ENCODE data around the gene ARHGEF19. TPM values are rescaled to one million over a fixed set of nuclear protein-coding genes. Genes with fewer than 3 reads are reported as not detected.

ARHGEF19 gene
- total and polyA plus RNA-seq, 9 of the 15 experiments (the other 6 are each of a cell fraction or from before 2014, with no cell fraction given): 0.73 to 21.0 (median 5.2) TPM

DNA sequence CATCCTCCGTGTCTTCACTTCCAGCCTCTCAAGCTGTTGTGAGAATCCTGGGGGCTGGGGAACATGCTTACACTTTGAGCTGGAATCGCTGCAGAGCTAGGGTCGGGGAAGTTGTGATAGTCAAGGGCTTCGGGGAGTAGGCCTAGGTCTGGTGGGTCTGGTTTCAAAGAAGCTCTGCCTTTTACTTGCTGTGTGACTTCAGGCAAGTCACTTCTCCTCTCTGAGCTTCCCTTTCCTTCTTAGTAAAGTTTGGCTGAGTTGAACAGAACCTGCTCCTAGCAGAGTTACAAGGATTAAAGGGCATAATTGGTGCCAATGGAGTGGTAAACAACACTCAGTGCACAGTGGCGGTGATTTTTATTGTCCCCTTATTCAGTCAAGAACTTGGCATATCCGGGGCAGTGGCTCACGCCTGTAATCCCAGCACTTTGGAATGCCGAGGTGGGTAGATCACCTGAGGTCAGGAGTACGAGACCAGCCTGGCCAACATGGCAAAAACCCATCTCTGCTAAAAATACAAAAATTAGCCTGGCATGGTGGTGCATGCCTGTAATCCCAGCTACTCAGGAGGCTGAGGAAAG, 25.7 kb downstream of the ARHGEF19 start (continued):
- TF ChIP-seq PML (IDR thresholded peaks at IDR 0.05; ENCODE audit: low read length) (no peak), CAMTA2 (CRISPR knock-in tag; conservative IDR thresholded peaks at IDR 0.05) (no peak)

DNA sequence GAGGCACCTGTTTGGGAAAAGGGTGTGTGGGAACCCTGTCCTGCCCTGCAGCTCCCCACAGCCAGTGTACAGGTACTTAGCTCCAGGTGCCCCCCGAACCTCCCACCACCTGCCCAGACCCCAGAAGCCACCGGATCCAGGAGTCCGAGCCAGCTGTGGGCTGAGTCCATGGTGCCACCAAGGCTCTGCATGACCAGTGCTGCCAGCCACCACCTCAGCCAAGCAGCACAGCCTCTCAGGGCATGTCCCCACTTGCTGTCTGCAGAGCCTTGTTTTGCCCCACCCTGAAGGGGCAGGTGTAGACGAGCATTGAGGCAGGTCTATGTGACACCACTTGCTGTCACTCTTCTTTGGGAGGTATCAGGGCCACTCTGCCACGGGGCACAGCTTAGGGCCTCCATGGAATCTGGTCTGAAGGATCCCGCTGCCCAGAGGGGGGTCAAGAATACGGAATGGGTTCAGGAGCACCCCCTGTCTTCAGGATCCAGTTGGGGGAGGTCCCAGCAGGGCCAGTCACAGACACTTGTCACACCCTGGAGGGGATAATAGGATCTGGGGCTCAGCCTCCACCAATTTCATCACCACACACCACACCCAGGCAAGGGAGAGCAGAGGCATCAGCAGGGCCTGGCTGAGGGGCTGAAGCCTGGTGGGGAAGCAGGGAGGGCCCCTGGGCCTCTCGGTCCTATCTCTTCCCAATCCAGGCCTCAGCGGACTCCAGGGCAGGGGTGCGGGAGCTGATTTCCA, 27.7 kb downstream of the ARHGEF19 start:
- DNase-seq (ENCODE audit: extremely low read depth in 1 of 4, low spot score in 3 of 4) (no peak), FAIRE-seq (no peak), ATAC-seq (peak; percentile 47)
- ChIA-PET CTCF (ENCODE audit: low intra/inter-chr PET ratio) (interaction anchor here (7.5 kb wide), 1 partner anchor 105 kb away, joined by 208 read pairs; no protein-coding TSS in a partner anchor), POLR2A (no interaction called here)
- intact Hi-C loops (cut with micrococcal nuclease): no loop called here
- in situ Hi-C loops (cut with MboI): loop anchor here (5.0 kb wide), 1 partner anchor 102 kb away; no protein-coding TSS in a partner anchor
- no peaks in the 10 kb centered on the region for H3K27me3 ChIP-seq (ENCODE audit: control insufficient read depth in 2 of 2, insufficient read depth in 2 of 2, low read length in 2 of 2)
- no peak overlapping the region; the same call in 1 of the 2 replicates for H2AFZ ChIP-seq (ENCODE audit: low read depth, low read length)
- H3K4me2 ChIP-seq (ENCODE audit: insufficient read depth, low read length): no peak overlapping the region
- no peaks in the 10 kb centered on the region for H3K79me2 ChIP-seq (ENCODE audit: control insufficient read depth, insufficient read depth, low read length)
- no peak overlapping the region for H3K4me3 ChIP-seq
- 72% methylated on average over 10 of the region's 10 CpGs for WGBS (ENCODE audit: insufficient coverage, low coverage, missing lambda C conversion rate)
- no peaks in the 10 kb centered on the region for H3K9me1 ChIP-seq (ENCODE audit: control insufficient read depth, insufficient read depth, low read length)
- no peaks in the 10 kb centered on the region for H3K36me3 ChIP-seq (ENCODE audit: control insufficient read depth, insufficient read depth, low read length)
- H3K9me3 ChIP-seq (replicated peaks; ENCODE audit: control insufficient read depth, insufficient read depth, low read depth, low read length): no peaks in the 10 kb centered on the region
- H4K20me1 ChIP-seq (replicated peaks; ENCODE audit: control insufficient read depth, insufficient read depth, low read length): no peaks in the 10 kb centered on the region
- BruUV-seq (replicated peaks): no TSS peak
- peak overlapping the region in 1 of 2 experiments; percentile 82; a peak in 2 of 4 replicates for H3K9ac ChIP-seq (ENCODE audit: insufficient read depth in 1 of 2, low read depth in 2 of 2, low read length in 2 of 2)
- no peak overlapping the region for H3K27ac ChIP-seq (ENCODE audit: extremely low read depth, low read depth, low read length)
- peaks cover 6 to 32% of the 10 kb centered on the region in 2 experiments; a peak in 4 of 5 replicates for H3K4me1 ChIP-seq (replicated peaks in 1 of 2; ENCODE audit: control insufficient read depth in 2 of 2, insufficient read depth in 2 of 2, low read length in 2 of 2)
- TF ChIP-seq CBFB (CRISPR knock-in tag; IDR thresholded peaks at IDR 0.05) (0 out of 2 replicates have a peak, but pooled peaks have one; percentile 43), BHLHE40 (IDR thresholded peaks at IDR 0.05; ENCODE audit: low read length) (no peak), SNIP1 (IDR thresholded peaks at IDR 0.05; ENCODE audit: low read depth) (no peak), ZSCAN29 (IDR thresholded peaks at IDR 0.05) (peak; percentile 74), FOXK2 (conservative IDR thresholded peaks at IDR 0.05 in 1 of 2, IDR thresholded peaks at IDR 0.05 in 1 of 2; ENCODE audit: low read depth in 2 of 2) (no peak), KAT8 (IDR thresholded peaks at IDR 0.05; ENCODE audit: low read depth) (no peak)
- TF ChIP-seq, protein P1, sequence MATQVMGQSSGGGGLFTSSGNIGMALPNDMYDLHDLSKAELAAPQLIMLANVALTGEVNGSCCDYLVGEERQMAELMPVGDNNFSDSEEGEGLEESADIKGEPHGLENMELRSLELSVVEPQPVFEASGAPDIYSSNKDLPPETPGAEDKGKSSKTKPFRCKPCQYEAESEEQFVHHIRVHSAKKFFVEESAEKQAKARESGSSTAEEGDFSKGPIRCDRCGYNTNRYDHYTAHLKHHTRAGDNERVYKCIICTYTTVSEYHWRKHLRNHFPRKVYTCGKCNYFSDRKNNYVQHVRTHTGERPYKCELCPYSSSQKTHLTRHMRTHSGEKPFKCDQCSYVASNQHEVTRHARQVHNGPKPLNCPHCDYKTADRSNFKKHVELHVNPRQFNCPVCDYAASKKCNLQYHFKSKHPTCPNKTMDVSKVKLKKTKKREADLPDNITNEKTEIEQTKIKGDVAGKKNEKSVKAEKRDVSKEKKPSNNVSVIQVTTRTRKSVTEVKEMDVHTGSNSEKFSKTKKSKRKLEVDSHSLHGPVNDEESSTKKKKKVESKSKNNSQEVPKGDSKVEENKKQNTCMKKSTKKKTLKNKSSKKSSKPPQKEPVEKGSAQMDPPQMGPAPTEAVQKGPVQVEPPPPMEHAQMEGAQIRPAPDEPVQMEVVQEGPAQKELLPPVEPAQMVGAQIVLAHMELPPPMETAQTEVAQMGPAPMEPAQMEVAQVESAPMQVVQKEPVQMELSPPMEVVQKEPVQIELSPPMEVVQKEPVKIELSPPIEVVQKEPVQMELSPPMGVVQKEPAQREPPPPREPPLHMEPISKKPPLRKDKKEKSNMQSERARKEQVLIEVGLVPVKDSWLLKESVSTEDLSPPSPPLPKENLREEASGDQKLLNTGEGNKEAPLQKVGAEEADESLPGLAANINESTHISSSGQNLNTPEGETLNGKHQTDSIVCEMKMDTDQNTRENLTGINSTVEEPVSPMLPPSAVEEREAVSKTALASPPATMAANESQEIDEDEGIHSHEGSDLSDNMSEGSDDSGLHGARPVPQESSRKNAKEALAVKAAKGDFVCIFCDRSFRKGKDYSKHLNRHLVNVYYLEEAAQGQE (IDR thresholded peaks at IDR 0.05; ENCODE audit: borderline replicate concordance): peak; percentile 35; the same call in 1 of the 2 replicates
- TF ChIP-seq, protein P1 (CRISPR knock-in tag; IDR thresholded peaks at IDR 0.05; ENCODE audit: low read depth): no peak
- TF ChIP-seq, protein P2, sequence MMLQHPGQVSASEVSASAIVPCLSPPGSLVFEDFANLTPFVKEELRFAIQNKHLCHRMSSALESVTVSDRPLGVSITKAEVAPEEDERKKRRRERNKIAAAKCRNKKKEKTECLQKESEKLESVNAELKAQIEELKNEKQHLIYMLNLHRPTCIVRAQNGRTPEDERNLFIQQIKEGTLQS (IDR thresholded peaks at IDR 0.05): peak; percentile 57
- TF ChIP-seq, protein P2 (CRISPR knock-in tag; conservative IDR thresholded peaks at IDR 0.05): no peak

Data from K562 (cell line).